Gastroesophageal sphincter (tissue), 3 donors: ENCODE measurements around the gene MARK3.

ENCODE experiments used
- EP300 ChIP-seq: sonication (generic); formaldehyde crosslinking; IDR thresholded peaks from one replicate; pipeline ENCODE4 v1.6.1; 2017; ENCODE audit warnings: antibody characterized with exemption, mild to moderate bottlenecking
- POLR2A ChIP-seq, 2 donors: fragments of 450-650 bp; IDR thresholded peaks; one replicate each; pipeline ENCODE4 v1.6.1; 2017; ENCODE audit warnings: antibody characterized with exemption in 2 of 2, mild to moderate bottlenecking in 2 of 2, moderate library complexity in 1 of 2
- TF ChIP-seq, protein P1 (sequence below), 4 experiments: fragments of 200-600 bp in 2 of 4; fragments of 450-650 bp in 2 of 4; sonication (generic) in 1 of 4; IDR thresholded peaks; one replicate each; pipeline ENCODE4 v1.5.1; 2017 to 2019; ENCODE audit warnings: antibody characterized with exemption in 4 of 4, mild to moderate bottlenecking in 2 of 4, moderate library complexity in 2 of 4

DNA sequence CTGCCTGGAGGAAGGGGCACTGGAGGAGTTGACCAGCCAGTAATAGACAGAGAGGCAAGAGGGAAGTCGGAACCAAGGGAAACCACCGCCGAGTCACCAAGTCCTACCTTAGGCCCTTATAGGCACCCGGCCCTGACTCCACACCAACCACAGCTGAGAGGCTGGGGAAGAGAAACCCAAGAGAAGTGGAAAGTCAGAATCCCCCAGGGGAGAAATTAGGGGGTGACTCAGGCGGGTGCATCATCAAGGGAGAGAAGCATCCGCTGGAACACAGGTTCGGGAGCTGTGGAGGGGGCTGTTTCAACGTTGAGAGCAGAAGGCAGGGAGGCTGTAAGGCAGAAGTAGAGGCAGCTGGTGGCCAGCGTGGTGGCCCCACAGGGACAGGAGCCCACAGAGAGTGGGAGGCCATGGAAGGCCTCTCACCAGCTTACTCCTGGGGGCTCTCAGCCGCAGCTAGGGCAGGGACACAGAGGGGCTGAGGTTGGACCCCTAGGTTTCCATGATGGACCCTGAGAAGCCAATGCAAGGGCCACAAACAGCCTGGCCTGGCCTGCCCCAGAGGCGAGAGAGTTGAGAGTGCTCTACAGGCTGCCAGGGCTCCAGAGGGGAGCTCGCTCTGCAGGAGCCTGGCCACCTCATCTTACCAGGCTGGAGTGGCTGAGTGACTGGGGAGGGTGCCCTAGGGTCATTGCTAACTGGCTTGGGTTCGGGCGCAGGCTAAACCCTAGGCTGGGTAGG, 142.4 kb downstream of the MARK3 start:
- TF ChIP-seq, protein P1, sequence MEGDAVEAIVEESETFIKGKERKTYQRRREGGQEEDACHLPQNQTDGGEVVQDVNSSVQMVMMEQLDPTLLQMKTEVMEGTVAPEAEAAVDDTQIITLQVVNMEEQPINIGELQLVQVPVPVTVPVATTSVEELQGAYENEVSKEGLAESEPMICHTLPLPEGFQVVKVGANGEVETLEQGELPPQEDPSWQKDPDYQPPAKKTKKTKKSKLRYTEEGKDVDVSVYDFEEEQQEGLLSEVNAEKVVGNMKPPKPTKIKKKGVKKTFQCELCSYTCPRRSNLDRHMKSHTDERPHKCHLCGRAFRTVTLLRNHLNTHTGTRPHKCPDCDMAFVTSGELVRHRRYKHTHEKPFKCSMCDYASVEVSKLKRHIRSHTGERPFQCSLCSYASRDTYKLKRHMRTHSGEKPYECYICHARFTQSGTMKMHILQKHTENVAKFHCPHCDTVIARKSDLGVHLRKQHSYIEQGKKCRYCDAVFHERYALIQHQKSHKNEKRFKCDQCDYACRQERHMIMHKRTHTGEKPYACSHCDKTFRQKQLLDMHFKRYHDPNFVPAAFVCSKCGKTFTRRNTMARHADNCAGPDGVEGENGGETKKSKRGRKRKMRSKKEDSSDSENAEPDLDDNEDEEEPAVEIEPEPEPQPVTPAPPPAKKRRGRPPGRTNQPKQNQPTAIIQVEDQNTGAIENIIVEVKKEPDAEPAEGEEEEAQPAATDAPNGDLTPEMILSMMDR (IDR thresholded peaks at IDR 0.05): no peak
- TF ChIP-seq POLR2A (IDR thresholded peaks at IDR 0.05) (no peak), EP300 (no peak)
